Lung (tissue), 12 donors: ENCODE measurements around the gene PCSK5. TPM values are rescaled to one million over a fixed set of nuclear protein-coding genes. Genes with fewer than 3 reads are reported as not detected.

Experiments used
- ATAC-seq: fragments of 200-7000 bp; cut with Tn5 transposase; one replicate; pipeline ENCODE4 v1.9.1; 2020; ENCODE audit warnings: moderate number of reproducible peaks; ENCODE audit not compliant: insufficient read depth, low FRiP score
- DNase-seq, 3 donors: peaks; one replicate each; pipeline ENCODE4 v3.0.0-alpha.2; 2013 to 2017
- H3K27ac ChIP-seq, 2 donors: one replicate each; pipeline ENCODE4 v1.5.1; 2013; ENCODE audit warnings: mild to moderate bottlenecking in 2 of 2, moderate library complexity in 2 of 2, control low read depth in 1 of 2, inconsistent platforms in 1 of 2, low read depth in 1 of 2, low read length in 1 of 2
- H3K27me3 ChIP-seq, 3 donors: one replicate each; pipeline ENCODE4 v1.5.1; 2013; ENCODE audit warnings: low read length in 2 of 3; ENCODE audit not compliant: control insufficient read depth in 3 of 3, insufficient read depth in 3 of 3
- H3K36me3 ChIP-seq, 4 donors: one replicate each; pipeline ENCODE4 v1.5.1; 2013; ENCODE audit warnings: low read length in 4 of 4, mild to moderate bottlenecking in 1 of 4, moderate library complexity in 1 of 4; ENCODE audit not compliant: control insufficient read depth in 4 of 4, insufficient read depth in 4 of 4
- H3K4me1 ChIP-seq, 5 donors: one replicate each; pipeline ENCODE4 v1.5.1; 2013; ENCODE audit warnings: low read length in 5 of 5, mild to moderate bottlenecking in 2 of 5, moderate library complexity in 1 of 5; ENCODE audit not compliant: control insufficient read depth in 5 of 5, insufficient read depth in 5 of 5
- H3K4me3 ChIP-seq: one replicate; pipeline ENCODE4 v1.5.1; 2013; ENCODE audit warnings: mild to moderate bottlenecking, control low read depth, moderate library complexity
- H3K9ac ChIP-seq, 2 donors: one replicate each; pipeline ENCODE4 v1.5.1; 2013; ENCODE audit warnings: low read length in 2 of 2, control low read depth in 1 of 2; ENCODE audit not compliant: insufficient read depth in 1 of 2
- H3K9me3 ChIP-seq, 4 donors: one replicate each; pipeline ENCODE4 v1.5.1; 2013; ENCODE audit warnings: low read length in 3 of 4, mild to moderate bottlenecking in 1 of 4, moderate library complexity in 1 of 4; ENCODE audit not compliant: control insufficient read depth in 4 of 4, insufficient read depth in 3 of 4
- WGBS, 2 donors: extraction: QIAGEN DNeasy Blood & Tissue Kit; methylation state at CpG; one replicate each; pipeline ENCODE4 v1.1.7; 2013; 5-methylcytosine and 5-hydroxymethylcytosine counted together
- polyA plus RNA-seq, 2 donors: library from polyadenylated mRNA; stranded (reverse); fragments of 200-250 nt; gene quantifications; one replicate each; pipeline ENCODE4 v1.2.1, GENCODE V29; 2013
- total RNA-seq, 2 donors: library from RNA; depleted of rRNA in 1 of 2; stranded (reverse); fragments of >200 nt in 1 of 2; gene quantifications; one replicate each; pipeline ENCODE4 v1.2.1, GENCODE V29; 2014 to 2021
- TF ChIP-seq, protein P1 (sequence below): IDR thresholded peaks from 2 replicates; pipeline ENCODE4 v1.5.1; 2012; ENCODE audit warnings: mild to moderate bottlenecking; ENCODE audit errors: control extremely low read depth, extremely low read depth
- donor health status: control.
- donor health status: control.
- donor health status: Bipolar disorder and iron deficiency.
- donor health status: healthy.
- donor health status: DM: yes; HTN: yes; CAD: no.

The PCSK5 gene
- total and polyA plus RNA-seq, 4 donors, result 1.9 to 28.2 (median 13.6) TPM

DNA sequence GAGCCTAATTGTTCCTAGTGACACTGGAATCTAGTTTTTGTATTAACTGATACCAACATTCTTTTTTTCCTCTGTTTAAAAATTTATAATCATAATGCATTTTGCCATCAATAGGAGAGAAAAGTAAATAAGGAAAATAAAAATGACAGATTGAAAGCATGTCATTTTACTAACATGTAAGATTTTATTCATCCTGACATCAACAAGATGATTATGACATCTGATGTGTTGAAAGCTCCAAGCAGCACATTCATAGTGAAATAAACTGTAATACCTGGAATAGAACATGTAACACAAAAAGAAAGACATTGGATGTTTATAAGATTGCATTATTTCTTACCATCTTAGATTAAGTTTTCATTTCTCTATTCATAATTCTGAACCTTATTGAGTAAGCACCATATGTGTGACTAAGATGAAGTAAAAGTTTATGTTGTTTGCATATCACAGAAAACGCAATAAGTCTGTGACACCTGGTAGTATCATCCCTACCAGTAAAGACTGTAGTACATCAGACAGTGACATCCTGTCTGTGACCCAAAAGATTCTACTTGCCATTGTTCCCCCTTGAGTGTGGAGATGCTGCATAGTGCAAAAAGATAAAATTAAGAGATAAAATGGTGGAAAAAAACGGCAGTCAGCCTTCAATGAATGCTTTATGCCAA is 225.6 kb downstream of the PCSK5 start:
- H3K4me3 ChIP-seq, result no peak overlapping the region
- ATAC-seq (no peak), DNase-seq (no peak)
- 81 to 88% methylated on average over 2 of the region's 2 CpGs for WGBS, 2 donors
- TF ChIP-seq, protein P1, sequence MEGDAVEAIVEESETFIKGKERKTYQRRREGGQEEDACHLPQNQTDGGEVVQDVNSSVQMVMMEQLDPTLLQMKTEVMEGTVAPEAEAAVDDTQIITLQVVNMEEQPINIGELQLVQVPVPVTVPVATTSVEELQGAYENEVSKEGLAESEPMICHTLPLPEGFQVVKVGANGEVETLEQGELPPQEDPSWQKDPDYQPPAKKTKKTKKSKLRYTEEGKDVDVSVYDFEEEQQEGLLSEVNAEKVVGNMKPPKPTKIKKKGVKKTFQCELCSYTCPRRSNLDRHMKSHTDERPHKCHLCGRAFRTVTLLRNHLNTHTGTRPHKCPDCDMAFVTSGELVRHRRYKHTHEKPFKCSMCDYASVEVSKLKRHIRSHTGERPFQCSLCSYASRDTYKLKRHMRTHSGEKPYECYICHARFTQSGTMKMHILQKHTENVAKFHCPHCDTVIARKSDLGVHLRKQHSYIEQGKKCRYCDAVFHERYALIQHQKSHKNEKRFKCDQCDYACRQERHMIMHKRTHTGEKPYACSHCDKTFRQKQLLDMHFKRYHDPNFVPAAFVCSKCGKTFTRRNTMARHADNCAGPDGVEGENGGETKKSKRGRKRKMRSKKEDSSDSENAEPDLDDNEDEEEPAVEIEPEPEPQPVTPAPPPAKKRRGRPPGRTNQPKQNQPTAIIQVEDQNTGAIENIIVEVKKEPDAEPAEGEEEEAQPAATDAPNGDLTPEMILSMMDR, result no peak
- no peak overlapping the region for H3K27ac ChIP-seq
- no peak overlapping the region for H3K9ac ChIP-seq
- no peaks in the 10 kb centered on the region for H3K36me3 ChIP-seq
- H3K4me1 ChIP-seq, result peaks cover 0 to 3% (median 0%) of the 10 kb centered on the region in 5 donors
- H3K27me3 ChIP-seq, result no peaks in the 10 kb centered on the region
- H3K9me3 ChIP-seq, result no peaks in the 10 kb centered on the region

DNA sequence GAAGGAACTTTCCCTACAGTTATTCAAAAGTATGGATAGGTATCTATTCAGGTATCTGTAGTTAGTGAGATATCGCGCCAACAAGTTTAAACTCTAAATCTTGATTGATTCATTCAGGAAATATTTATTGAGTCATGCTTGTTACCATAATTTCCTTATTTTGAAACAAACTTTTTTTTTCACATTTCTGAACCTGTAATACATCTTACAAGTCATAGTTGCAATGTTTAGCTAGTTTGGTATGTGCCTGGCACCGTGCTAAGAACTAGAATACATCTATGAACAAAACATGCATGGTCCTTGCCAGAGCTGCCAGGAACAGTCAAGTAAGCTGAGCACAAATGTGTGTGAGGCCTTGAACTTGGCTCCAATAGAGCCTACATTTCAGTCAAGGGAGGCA is 226.4 kb downstream of the PCSK5 start:
- H3K9ac ChIP-seq, result no peak overlapping the region
- H3K4me1 ChIP-seq, result peaks cover 0 to 3% (median 0%) of the 10 kb centered on the region in 5 donors
- H3K9me3 ChIP-seq, result no peaks in the 10 kb centered on the region
- no peak overlapping the region for H3K4me3 ChIP-seq
- no peak overlapping the region for H3K27ac ChIP-seq
- TF ChIP-seq, protein P1, result no peak
- DNase-seq (no peak), ATAC-seq (peak; percentile 47)
- no peaks in the 10 kb centered on the region for H3K36me3 ChIP-seq
- H3K27me3 ChIP-seq, result no peaks in the 10 kb centered on the region
- 49 to 82% methylated on average over 3 of the region's 3 CpGs for WGBS, 2 donors

DNA sequence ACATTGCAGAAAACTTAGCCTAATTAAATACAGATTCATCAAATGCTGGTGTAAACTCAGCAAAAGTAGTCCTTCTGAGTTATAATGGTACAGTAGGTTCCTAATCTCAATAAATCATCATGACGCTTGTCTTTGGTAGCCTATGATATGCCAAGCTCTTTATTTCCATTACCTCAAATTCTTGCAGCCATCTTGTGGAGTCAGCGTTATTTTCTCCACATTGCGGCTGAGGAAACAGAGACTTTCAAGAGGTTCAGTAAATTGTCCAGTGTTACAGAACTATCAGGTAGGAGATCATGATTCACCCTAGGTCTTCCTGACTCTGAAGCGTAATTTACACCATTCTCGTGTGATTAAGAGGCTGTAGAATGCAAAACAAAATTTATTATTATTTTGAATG is 237.2 kb downstream of the PCSK5 start:
- TF ChIP-seq, protein P1, result no peak
- Histone ChIP-seq H3K4me1 (no peaks in the 10 kb centered on the region), H3K27me3 (no peaks in the 10 kb centered on the region), H3K9me3 (no peaks in the 10 kb centered on the region), H3K36me3 (no peaks in the 10 kb centered on the region), H3K9ac (no peak overlapping the region), H3K4me3 (no peak overlapping the region), H3K27ac (no peak overlapping the region)
- ATAC-seq (no peak), DNase-seq (no peak)
- WGBS, 2 donors, result 96 to 98% methylated on average over 5 of the region's 5 CpGs

DNA sequence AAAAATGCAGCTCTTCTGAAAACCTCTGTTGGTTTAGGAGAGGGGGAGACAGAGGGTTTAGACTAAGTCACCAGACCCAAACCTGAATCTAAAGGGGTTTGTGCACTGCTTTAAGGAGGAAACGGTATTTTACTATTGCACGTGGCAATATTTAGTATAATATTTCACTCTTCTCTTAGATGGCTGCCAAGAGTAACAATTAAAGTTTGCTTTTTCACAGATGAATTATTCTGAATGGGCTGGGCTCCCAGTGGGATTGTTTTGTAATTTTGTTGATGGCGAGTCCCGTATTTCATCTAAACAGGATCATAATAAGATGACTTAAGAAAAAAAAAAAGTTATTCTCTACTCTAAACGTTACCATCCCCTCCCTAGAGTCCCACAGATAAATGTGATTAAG is 245.4 kb downstream of the PCSK5 start:
- ATAC-seq (no peak), DNase-seq (peak in 1 of 3 donors; percentile 26)
- Histone ChIP-seq H3K27me3 (no peaks in the 10 kb centered on the region), H3K4me3 (no peak overlapping the region), H3K9ac (no peak overlapping the region), H3K4me1 (peaks cover 0 to 18% (median 3%) of the 10 kb centered on the region in 5 donors), H3K27ac (no peak overlapping the region), H3K36me3 (no peaks in the 10 kb centered on the region), H3K9me3 (no peaks in the 10 kb centered on the region)
- WGBS, 2 donors, result 64 to 70% methylated on average over 5 of the region's 5 CpGs
- TF ChIP-seq, protein P1, result no peak
